NCI-H1417 treated with DMSO at 0.1 percent for 48 hours (cell line): ENCODE results near the gene AKAP13.

Experiments used
- DNase-seq: peaks from one replicate; lab custom pipeline; 2025; lab: John Stamatoyannopoulos, UW

The AKAP13 gene

DNA sequence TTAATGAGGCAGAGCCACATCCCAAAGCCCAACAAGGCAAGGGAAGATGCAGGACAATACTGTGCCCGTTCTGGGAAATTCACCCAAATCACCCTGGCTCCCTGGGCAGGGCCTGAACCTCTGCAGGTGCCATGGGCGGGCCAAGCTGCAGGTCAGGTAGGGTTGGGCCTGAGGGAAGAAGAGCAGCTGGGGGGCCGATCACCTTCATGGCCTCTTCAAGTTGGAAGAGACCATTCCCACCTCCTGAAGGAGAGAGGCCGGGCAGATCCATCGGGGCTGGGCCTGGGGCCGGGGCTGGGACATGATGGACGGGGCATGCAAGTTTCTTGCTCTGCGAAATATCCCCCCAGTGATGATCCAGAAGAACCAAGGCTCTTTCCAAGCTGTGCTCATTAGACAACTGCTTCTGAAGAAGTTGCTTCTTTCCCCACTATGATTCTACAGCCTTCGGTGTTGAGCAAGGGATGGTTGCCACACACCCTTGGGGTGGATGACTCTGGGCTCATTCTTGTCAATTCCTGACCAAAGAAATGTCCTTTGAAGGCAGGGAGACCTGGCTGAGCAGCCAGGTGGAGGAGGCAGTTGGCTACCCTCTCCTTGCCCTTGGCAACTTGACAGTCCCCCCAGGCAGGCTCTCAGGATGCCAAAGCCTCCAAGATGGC, 376.1 kb downstream of the AKAP13 start:
- no peak for DNase-seq

DNA sequence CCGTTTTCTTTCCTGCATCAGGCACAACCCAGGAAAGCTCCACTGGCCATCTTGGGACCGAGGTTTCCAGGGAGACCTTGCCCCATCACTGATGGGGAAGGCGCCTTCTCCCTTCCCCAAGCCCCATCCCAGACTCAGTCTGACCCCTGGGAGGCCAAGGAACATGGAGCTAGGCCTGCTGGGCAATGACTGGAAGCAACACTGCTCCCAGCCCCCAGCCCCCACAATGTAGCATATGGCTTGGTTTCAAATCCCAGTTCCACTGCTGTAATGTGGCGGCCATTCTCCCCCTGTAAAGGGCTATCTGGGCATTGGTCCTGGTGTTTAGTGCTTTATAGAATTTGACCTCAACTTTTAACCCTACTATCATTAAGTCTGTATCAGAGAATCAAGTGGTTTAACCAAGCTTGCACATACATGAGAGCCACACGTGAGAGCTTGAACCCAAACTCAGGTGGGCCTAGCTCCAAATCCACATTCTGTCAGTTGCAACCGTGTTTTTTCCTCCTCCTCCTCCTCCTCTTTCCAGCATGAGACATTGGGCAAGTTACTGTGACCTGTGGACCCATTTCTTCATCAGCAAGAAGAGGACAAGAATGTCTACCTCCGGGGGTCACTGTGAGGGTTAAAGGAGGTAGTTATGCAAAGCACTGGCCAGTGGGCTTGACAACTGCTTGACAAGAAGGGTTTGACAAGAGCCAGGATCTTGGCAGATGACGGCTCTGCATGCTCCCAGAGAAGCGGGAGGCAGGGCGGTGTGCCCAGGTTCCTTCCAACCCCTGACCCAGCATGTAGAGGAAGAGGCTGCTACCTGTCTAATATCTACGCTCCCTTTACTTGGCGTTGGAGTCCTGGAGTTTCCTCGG, 376.9 kb downstream of the AKAP13 start:
- DNase-seq, result no peak

DNA sequence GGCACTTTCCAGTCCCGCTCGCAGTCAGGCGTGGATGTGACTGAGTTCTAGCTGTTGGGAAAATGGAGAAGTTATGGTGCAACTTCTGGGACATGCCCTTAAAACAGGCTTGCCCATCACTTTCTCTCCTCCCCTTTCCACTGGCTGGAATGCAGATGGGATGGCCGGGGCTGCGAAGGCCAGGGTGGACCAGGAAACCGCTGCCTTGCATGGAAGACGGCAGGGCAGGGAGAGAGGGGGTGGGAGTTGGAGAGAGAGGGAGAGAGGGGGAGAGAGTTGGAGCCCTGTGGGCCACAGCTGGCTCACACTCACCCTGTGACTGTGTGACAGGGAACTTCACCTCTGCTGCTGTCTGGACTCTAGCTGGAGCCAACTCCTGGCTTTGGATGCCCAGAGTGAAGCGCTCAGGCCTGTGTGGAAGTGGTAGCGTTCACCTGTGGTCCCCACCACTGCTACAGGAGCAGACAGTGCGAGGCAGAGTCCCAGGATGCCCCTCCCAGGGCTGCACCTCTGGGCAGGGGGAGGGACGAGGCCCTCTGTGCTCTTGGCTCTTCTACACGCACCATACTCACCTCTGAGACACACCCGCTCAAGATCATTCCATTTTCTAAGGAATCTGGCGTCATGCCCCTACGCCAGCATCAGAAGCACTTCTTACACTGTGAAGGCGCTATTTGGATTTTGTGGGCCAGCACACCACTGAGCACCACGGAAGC, 377.7 kb downstream of the AKAP13 start:
- no peak for DNase-seq

DNA sequence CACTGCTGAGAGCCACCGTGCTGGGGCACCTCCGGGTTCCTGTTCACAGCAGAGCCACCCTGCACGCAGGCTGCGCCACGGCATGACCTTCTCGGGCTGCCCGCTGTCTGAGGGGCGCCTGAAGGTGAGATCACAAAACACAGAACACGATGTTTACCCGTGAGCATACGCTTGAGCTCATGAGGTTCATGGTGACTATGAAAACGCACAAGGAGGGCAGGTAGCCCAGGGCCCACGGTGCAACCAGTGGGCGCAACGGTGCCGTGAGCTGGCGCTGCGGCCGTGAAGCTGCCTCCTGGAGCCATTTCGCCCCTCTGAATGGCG, 378.2 kb downstream of the AKAP13 start:
- no peak for DNase-seq

DNA sequence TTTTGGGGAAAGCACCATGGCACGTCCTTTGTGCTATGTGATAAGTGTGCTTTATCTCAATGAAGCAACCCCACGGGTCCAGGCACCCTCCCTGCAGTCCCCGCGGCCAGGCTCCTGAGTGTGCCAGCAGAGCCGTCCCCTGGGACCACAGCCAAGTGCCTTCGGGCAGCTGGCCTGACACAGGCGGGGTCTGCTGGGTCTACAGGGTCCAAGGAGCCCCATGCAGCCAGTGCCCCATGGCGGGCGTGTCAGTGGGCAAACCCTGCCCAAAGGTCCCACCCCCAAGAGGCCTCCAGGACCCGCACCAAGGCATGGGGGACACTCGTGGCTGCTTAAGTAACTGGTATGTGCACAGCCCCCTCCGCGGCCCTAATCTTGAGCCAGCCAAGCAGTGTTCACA, 379.0 kb downstream of the AKAP13 start:
- no peak for DNase-seq

DNA sequence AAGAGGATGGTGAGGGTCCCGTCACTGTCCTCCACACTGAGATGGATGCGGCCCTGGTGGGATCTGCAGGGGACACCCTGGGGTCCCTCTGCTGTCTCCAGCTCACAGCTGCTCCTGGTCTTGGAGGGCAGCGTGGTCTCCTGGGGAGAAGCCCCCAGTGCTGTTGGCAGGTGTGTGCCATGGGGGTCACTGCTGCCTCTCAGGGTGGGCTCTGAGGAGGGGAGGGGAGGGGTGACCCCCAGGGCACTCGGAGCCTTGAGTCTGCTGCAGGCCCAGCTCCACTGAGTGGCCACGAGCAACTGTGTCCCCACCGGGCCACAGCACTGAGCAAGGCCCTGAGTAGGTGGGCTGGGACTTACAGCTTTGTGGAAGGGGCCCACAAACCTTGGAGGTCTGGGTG, 379.6 kb downstream of the AKAP13 start:
- no peak for DNase-seq

DNA sequence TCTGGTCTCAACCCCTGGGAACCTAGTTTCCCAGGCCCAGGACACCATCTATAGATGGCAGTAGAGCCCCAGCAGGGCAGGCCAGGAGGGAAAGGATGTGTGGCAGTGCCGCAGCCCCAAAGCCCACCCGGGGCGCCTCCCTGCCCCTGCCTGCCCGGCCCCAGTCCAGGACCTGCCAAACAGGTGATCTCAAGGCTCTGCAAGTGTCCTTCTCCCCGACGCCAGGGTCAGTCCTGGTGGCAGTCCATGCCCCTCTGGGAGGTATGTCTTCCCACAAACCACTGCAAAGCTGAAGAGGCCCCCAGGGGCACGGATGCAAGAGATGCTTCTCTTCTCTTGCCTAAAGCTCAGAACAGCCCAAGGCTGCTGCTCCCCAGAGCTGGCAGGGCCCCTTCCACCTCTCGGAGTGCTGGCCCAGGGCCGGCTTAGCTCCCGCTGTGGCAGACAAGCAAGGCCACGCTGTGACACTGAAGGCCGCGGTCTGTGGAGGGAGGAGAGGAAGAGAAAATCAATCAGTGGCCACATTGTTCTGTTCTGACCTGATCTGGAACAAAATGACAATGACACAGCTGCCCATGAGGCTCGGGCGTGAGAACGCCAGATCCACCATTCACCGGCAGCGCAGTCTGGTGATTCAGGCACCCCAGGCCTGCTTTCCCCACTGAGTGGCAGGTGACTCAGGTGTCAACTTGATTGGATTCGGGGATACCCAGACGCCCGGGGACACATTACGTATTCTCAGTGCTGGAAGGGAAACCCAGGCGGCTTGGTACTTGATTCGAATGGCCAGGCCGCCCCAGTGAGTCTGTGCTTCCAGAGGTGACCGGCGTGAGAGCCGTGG, 380.3 kb downstream of the AKAP13 start:
- DNase-seq, result no peak

DNA sequence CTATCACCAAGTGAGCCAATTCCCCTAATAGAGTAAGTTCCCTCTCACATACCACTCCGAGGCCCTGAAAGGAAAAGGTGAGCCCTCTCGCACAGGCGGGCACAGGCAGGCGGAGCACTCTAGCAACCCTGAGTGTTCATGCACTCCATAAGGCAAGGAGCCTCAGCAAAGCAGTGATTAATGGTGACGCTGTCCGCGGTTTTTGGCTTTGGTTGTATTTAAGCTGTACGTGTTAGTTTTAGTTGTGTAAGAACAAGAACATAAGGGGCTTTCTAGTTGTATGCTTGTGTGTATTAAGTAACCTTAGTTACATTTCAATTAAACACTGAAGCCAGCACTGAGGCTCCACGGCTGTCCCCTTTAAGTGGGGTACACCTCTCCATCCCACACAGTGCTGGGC, 381.2 kb downstream of the AKAP13 start:
- no peak for DNase-seq

DNA sequence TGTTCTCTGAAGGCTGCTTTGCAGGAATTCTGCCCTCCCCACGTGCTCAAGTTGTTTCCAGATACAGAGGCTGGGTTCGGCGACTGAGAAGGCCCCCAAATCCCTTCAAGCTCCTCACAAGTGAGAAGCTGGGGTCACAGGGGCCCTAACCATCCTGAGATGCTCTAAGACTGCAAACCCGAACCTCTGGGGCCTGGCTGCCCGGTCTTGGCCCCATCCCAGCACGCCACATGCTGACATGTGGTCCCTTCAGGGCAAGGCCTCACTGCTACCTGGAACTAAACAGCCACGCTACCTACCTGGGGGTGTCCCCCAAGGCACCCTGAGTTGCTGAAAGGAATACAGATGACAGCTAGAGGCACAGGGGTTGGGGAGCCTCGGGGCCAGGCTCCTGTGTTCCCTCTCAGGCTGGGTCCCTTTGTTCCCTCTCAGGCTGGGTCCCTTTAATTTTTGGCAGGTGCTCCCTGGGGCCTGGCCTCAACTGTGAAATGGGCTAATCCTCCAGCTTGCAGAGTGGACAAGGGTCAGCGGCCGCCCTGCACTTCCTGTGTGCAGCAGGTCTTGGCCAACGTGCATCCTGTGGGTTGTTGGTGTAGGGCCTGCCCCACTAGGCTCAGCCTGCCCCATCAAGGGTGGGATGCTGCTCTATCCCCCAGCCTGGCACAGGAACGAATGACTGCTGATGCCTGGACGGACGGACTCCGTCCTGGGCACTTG, 381.8 kb downstream of the AKAP13 start:
- DNase-seq, result no peak

DNA sequence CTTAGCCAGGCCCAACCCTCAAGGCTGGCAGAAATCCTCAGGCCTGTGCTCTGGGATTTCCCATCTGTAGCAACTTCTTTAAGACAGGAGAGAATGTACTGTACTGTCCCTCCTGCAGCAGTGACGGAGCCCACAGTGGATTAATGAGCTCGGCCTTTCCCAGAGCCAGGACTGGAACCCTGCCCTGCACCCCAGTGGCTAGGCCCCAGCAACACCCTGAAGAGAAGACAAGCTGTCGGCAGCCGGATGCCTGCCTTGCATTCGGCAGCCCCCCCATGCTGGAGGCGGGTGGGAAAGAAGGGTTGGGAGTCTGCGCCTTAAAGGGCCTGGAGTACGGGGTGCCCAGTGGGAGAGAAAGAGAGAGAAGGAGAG, 382.3 kb downstream of the AKAP13 start:
- no peak for DNase-seq

DNA sequence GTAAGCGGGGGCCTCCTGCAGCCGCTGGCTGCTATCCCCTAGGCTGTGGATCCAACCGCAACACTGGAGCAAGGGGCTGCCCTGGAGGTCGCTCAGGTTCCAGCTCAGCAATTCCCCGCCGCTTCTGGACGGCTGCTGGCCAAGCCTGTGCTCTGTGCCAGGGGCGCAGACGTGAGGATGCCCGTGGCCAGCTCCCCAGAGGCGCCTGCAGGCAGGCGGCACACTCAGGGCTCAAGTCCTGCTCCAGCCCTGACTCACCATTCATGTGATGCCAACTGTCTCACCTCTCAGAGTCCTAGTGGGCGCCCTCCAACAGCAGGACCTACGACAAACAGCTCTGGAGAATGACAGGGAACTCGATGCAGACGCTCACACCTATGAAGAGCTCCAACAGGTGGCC, 382.8 kb downstream of the AKAP13 start:
- no peak for DNase-seq

DNA sequence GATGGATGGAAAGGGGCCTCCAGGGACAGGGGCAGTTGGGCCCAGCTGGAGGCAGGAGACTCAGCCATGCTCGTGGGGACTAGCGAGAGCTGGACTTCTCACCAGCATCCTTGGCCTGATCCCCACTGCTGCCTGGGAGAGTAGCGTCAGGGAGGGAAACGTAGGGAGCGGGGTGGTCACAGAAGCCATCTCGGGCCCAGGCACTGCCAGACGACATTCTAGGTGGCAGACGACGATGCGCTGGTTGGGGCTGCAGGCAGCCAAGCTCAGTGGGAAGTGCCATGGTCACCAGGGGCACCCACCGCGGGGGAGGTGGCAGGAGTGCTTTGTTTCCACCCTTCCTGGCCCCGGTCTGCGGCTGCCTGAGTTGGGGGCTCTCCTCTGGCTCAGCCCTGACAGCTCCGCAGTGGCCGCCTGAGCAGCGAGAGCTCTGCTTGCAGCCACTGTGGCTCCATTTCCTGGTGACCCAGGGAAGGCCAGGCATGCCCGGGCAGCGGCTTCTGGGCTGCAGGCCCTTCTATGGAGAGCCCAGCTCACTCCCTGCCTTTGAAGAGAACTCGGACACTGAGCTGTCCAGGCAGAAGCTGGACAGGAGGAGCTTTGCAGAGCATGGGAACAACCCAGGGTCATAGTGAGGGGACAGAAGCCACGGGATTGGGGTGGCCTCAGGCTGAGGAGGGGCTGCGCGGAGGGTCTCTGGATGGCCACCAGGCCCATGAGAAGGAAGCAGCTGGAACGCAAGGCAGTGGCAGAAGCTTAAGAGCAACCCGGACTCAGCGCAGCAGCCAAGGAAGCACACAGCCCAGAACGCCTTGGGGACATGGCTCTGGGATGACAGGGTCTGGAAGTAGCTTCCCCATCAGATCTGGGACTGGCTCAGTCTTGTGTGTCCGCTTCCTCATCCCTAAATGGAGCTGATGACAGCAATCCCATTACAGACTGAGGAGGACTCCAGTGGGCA, 383.6 kb downstream of the AKAP13 start:
- DNase-seq, result no peak

DNA sequence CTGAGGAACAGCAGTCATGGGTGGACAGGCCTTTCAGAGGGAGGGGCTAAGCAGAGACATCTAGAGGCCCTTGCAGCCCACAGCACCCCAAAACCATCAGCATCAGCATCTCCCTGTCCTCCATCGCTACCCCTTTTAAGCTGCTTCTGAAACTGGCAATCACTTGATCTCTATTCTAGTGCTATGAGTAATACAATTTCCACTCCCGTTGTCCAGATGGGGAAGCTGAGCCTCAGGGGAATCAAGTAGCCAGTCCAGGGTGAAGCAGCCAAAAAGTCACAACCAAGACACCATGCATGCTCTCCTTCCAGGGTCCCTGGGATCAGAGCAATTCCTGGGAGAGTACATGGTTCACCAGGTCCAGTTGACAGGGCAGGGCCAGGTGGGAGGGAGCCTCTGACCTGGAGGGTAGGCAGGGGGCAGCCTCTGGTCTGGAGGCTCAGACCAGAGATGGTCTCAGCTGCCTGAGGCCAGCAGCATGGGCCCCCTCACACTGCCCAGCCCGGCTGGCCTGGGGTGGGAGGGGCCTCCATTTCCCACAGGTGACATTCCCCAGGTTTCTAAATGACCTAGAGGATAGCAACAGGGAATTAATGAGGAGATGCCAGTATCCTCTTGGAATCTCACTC, 384.4 kb downstream of the AKAP13 start:
- no peak for DNase-seq

DNA sequence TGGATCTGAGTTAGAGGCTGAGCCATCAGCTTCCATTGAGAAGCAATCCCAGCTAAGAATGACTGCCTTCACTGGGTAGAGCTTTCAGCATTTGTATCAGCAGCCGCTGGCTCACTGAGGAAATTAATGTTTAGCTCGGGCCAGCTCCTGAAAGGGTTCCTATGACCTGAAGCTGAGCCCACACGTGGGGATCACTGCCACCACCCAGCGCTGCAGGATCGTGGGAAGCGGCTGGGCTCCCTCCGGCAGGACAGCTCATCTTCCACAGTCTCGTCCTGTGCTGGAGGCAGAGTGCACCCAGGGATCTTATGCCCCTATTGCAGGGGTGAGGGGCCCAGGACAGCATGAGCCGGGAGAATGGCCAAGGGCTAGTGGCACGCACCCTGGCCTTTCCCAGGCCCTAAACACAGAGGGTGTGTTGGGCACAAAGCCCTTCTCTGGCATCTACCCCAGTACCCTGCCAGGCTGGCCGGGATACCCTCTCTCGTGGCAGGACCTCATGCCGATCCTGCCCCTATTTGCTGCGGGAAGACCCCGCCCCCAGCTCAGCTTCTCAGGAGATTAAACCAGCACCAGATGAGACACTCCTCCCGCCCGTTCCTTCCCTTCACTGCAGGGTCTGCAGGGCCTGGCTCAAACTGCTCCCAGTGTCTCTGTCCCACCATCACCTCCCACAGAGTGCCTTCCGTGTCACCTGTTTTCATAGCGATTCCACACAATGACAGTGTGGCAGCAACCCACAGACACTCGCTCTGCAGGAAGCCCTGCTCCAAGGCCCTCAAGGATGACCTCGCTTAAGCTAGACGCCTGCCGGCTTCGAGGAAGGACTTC, 385.8 kb downstream of the AKAP13 start:
- DNase-seq, result no peak

DNA sequence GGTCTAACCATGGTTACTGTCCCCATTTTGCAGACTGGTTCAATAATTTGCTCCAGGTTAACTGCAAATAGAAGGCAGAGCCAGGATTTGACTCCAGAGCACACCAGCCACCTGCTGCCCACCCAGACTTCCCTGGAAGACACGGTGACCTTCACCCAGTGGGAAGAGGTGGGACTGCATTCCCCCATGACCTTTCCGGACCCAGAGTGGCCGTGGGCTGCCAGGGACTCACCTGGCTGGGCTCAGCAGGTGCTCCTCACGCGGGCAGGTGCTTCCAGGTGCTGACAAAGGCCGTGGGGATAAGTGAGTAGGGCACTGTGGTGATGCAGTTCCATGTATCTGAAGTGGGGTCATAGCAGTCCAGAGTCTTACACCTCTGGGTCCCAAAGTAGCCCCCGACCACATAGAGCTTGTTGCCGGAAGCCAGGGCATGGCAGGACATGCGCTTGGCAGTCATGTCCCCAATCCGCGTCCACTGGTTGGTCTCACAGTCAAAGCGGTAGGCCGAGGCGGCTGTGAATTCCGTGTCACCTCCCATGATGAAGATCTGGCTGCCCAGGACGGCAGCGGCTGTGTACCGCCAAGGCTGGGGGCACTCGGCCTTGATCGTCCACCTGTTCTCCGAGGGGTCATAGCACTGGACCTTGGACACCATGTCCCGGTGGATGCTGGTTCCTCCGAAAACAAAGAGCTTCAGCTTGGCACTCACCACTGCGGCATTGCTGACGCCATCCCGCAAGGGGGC, 387.6 kb downstream of the AKAP13 start:
- DNase-seq, result no peak

DNA sequence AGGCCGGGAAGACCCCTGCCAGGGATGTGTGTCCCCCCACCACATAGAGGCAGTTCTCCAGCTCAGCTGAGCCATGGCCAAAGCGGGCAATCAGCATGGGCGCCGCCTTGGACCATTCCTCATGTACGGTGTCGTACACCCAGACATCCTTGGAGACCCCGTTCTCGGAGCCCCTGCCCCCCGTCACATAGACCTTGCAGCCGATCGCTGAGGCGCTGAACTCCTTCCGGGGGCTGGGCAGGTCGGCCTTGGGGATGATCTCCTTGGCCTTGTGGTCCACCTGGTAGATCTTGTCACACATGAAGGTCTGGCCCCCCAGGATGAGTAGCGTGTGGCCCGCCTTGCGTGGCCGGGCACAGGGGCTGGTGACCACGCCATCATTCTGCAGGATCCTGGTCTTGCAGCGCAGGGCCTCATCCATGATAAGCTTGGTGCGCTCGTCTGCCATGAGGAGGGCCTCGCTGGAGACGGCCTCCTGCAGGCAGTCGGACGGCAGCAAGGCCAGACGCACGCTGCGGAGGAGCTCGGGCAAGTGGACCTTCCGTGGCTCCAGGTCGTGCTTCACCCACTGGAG, 388.3 kb downstream of the AKAP13 start:
- DNase-seq, result no peak

DNA sequence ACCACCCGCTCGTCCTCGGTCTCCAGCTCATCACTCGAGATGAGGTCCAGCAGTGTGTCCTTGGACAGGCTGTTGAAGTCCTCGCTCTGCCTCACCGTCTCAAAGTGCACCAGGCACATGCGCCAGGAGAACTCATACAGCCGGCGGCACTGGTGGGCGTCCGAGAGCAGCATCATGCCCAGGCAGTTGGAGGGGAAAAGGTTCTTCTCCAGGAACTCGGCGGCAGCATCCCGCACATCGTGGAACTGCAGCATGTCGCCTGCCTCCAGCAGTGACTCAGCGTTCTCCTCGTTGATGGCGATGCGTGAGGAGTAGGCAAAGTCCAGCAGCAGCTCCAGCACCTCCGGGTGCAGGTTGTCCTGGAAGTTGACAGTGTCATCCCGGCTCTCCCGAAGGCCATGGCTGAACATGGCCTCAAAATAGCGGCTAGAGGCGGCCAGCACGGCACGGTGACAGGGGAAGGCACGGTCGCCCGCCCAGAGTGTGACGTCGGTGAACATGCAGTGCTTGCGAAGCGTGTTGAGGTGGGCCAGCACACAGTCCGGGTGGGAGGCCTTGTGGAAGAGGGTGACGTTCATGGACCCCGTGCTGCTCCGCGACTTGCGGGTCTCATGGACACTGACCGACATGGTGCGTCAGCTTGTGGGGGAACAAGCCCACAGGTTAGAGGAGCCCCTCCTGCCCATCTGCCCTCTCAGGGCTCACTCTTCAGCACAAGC, 388.9 kb downstream of the AKAP13 start:
- DNase-seq, result no peak
